ENCODE results near the gene MCEMP1. TPM values are rescaled to one million over a fixed set of nuclear protein-coding genes. Genes with fewer than 3 reads are reported as not detected.

The MCEMP1 gene
- total RNA-seq, 1 donor from 2014 or later, result not detected

GRCh38 chr19:7692417-7693088 lies 15.7 kb downstream of the MCEMP1 start:
- H3K9ac ChIP-seq (ENCODE audit: low read depth in 1 of 3, low read length in 3 of 3), result no peak overlapping the region
- H3K4me1 ChIP-seq (ENCODE audit: control insufficient read depth in 3 of 3, insufficient read depth in 3 of 3, low read length in 3 of 3), result no peaks in the 10 kb centered on the region
- no peak overlapping the region for H3K4me3 ChIP-seq (ENCODE audit: low read length in 3 of 3)
- no peak overlapping the region for H3K27ac ChIP-seq (ENCODE audit: low read depth, low read length)
- H3K27me3 ChIP-seq (ENCODE audit: control insufficient read depth in 3 of 3, insufficient read depth in 3 of 3, low read length in 3 of 3), result peaks cover 18 to 45% (median 32%) of the 10 kb centered on the region in 3 donors
- H3K9me3 ChIP-seq (ENCODE audit: control insufficient read depth in 3 of 3, low read length in 3 of 3), result no peaks in the 10 kb centered on the region
- H3K36me3 ChIP-seq (ENCODE audit: control insufficient read depth in 3 of 3, insufficient read depth in 3 of 3, low read length in 3 of 3), result no peaks in the 10 kb centered on the region

DNA sequence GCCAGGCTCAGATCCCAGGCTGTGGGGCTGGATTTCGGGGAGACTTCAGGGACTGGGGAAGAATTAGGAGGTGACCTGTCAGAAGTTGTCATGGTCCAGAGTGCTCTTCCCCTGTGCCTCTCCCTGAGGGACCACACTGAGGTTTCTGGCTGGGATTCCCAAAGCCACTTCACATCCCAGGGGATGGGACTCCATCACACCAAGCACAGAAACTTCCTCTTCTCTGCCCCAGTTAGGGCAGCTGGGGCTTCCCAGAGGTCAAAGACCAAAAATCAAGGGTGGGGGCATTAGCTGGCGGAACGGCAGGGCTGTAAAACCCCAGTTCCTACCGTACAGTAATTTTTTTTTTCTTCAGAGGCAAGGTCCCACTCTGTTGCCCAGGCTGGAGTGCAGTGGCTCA lies 17.6 kb downstream of the MCEMP1 start:
- no peaks in the 10 kb centered on the region for H3K9me3 ChIP-seq (ENCODE audit: control insufficient read depth in 3 of 3, low read length in 3 of 3)
- no peak overlapping the region for H3K27ac ChIP-seq (ENCODE audit: low read depth, low read length)
- no peak overlapping the region for H3K9ac ChIP-seq (ENCODE audit: low read depth in 1 of 3, low read length in 3 of 3)
- peaks cover 26 to 59% (median 41%) of the 10 kb centered on the region in 3 donors for H3K27me3 ChIP-seq (ENCODE audit: control insufficient read depth in 3 of 3, insufficient read depth in 3 of 3, low read length in 3 of 3)
- no peaks in the 10 kb centered on the region for H3K4me1 ChIP-seq (ENCODE audit: control insufficient read depth in 3 of 3, insufficient read depth in 3 of 3, low read length in 3 of 3)
- no peaks in the 10 kb centered on the region for H3K36me3 ChIP-seq (ENCODE audit: control insufficient read depth in 3 of 3, insufficient read depth in 3 of 3, low read length in 3 of 3)
- no peak overlapping the region for H3K4me3 ChIP-seq (ENCODE audit: low read length in 3 of 3)

GRCh38 chr19:7697721-7698287 lies 20.9 kb downstream of the MCEMP1 start:
- Histone ChIP-seq H3K27me3 (ENCODE audit: control insufficient read depth in 3 of 3, insufficient read depth in 3 of 3, low read length in 3 of 3) (peaks cover 24 to 53% (median 45%) of the 10 kb centered on the region in 3 donors), H3K36me3 (ENCODE audit: control insufficient read depth in 3 of 3, insufficient read depth in 3 of 3, low read length in 3 of 3) (no peaks in the 10 kb centered on the region)

DNA sequence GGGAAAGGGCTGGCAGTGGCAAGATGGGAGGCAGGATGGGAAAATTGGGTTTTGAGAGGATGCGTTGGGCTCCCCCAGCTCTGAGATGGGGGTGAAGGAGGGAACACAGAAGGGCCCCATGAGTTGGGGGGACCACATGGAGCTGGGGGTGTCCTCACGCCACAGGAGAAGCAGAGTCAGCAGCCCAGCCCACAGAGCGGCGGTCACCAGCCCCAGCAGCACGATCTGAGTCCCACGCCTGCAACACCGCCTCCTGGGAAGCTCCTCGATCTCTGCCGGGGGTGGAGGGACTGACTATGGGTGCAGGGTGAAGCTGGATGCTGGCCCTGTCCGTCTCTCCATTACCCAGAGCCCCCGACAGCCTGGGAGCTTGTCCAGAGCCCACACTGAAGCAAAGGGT lies 21.7 kb downstream of the MCEMP1 start:
- no peak overlapping the region for H3K27ac ChIP-seq (ENCODE audit: low read depth, low read length)
- no peak overlapping the region for H3K4me3 ChIP-seq (ENCODE audit: low read length in 3 of 3)
- no peak overlapping the region for H3K9ac ChIP-seq (ENCODE audit: low read depth in 1 of 3, low read length in 3 of 3)
- no peaks in the 10 kb centered on the region for H3K36me3 ChIP-seq (ENCODE audit: control insufficient read depth in 3 of 3, insufficient read depth in 3 of 3, low read length in 3 of 3)
- peaks cover 24 to 55% (median 45%) of the 10 kb centered on the region in 3 donors for H3K27me3 ChIP-seq (ENCODE audit: control insufficient read depth in 3 of 3, insufficient read depth in 3 of 3, low read length in 3 of 3)
- no peaks in the 10 kb centered on the region for H3K9me3 ChIP-seq (ENCODE audit: control insufficient read depth in 3 of 3, low read length in 3 of 3)
- H3K4me1 ChIP-seq (ENCODE audit: control insufficient read depth in 3 of 3, insufficient read depth in 3 of 3, low read length in 3 of 3), result no peaks in the 10 kb centered on the region

More at GRCh38 chr19:7697721-7698287, 20.9 kb downstream of the MCEMP1 start:
- H3K9me3 ChIP-seq (ENCODE audit: control insufficient read depth in 3 of 3, low read length in 3 of 3), result no peaks in the 10 kb centered on the region
- H3K9ac ChIP-seq (ENCODE audit: low read depth in 1 of 3, low read length in 3 of 3), result no peak overlapping the region
- no peak overlapping the region for H3K4me3 ChIP-seq (ENCODE audit: low read length in 3 of 3)
- no peaks in the 10 kb centered on the region for H3K4me1 ChIP-seq (ENCODE audit: control insufficient read depth in 3 of 3, insufficient read depth in 3 of 3, low read length in 3 of 3)
- H3K27ac ChIP-seq (ENCODE audit: low read depth, low read length), result no peak overlapping the region

- no peak overlapping the region for H3K4me3 ChIP-seq (ENCODE audit: low read length in 3 of 3)
- H3K27ac ChIP-seq (ENCODE audit: low read depth, low read length), result no peak overlapping the region
- H3K9me3 ChIP-seq (ENCODE audit: control insufficient read depth in 3 of 3, low read length in 3 of 3), result no peaks in the 10 kb centered on the region
- H3K36me3 ChIP-seq (ENCODE audit: control insufficient read depth in 3 of 3, insufficient read depth in 3 of 3, low read length in 3 of 3), result no peaks in the 10 kb centered on the region
- peaks cover 24 to 56% (median 45%) of the 10 kb centered on the region in 3 donors for H3K27me3 ChIP-seq (ENCODE audit: control insufficient read depth in 3 of 3, insufficient read depth in 3 of 3, low read length in 3 of 3)
- H3K9ac ChIP-seq (ENCODE audit: low read depth in 1 of 3, low read length in 3 of 3), result no peak overlapping the region
- no peaks in the 10 kb centered on the region for H3K4me1 ChIP-seq (ENCODE audit: control insufficient read depth in 3 of 3, insufficient read depth in 3 of 3, low read length in 3 of 3)
Measured at GRCh38 chr19:7699003-7699402, 22.1 kb downstream of the MCEMP1 start.

DNA sequence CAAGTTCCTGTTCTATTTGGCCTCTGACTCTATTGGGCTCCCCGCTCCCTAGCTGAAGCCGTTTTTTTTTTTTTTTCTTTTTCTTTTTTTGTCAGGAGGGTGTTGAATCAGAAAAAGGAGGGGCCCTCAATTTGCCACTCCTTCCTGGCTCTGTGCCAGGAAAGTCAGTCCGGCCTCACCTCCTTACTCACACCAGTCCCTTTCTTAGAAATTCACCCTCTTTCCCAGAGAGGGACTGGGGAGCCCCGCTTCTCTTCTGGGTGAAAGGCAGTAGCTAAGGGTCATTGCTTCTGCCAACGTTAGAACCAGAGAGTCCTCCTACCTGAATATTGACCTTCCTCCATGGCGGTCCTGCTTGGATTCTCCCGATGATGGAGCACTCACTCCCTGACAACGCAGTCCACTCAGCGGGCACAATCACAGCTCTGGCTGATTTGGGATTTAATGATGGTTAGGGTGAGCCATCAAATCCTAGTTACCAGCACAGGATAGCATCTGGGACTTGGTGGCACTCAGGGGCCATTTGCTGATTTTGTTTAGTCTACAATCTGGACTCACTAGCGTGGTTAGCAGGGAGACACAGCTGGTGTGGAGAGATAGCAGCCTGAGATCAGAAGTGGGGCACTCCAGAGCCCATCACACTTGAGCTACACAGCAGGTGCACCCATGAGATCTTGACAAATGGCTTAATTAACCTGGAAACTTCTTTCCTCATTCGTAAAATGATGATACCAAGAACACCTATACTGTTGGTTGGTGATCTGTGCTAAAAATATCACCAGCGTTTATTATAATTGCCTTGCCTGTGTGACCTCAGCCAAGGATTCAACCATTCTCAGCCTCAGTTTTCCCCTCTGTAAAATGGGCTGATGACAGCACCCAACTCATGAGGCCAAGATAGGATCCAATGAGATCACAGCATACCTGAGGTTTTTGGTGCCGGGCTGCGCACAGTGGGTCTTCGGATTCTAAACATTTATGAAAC lies 22.8 kb downstream of the MCEMP1 start:
- no peaks in the 10 kb centered on the region for H3K4me1 ChIP-seq (ENCODE audit: control insufficient read depth in 3 of 3, insufficient read depth in 3 of 3, low read length in 3 of 3)
- no peaks in the 10 kb centered on the region for H3K9me3 ChIP-seq (ENCODE audit: control insufficient read depth in 3 of 3, low read length in 3 of 3)
- H3K36me3 ChIP-seq (ENCODE audit: control insufficient read depth in 3 of 3, insufficient read depth in 3 of 3, low read length in 3 of 3), result no peaks in the 10 kb centered on the region
- H3K27me3 ChIP-seq (ENCODE audit: control insufficient read depth in 3 of 3, insufficient read depth in 3 of 3, low read length in 3 of 3), result peaks cover 29 to 55% (median 50%) of the 10 kb centered on the region in 3 donors
- no peak overlapping the region for H3K4me3 ChIP-seq (ENCODE audit: low read length in 3 of 3)
- no peak overlapping the region for H3K27ac ChIP-seq (ENCODE audit: low read depth, low read length)
- no peak overlapping the region for H3K9ac ChIP-seq (ENCODE audit: low read depth in 1 of 3, low read length in 3 of 3)

DNA sequence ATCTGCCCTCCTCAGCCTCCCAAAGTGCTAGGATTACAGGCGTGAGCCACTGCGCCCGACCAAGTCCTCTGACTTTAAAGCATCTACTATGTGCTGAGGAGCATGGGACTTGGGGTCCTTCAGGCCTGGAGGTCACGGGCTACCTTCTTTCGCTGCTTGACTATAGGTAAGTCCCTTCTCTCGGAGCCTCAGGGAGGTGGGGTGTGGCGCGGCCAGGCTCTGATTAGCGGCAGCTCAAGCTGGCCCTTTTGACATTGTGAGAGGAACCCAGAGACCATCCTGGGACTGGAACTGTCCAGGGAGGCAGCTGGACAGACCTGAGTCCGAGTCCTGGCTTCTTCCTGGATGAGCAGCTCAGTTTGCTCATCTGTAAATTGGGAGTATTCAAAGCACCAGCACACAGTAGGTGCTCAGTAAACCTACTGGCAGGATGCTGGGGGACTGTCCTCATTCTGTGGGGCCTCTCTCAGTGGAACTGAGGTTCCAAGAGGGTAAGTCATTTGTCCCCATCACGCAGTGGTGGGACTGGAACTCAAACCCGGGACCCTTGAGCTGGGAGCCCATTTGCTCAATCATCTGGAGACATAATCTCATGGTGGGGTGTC lies 24.3 kb downstream of the MCEMP1 start:
- Histone ChIP-seq H3K27me3 (ENCODE audit: control insufficient read depth in 3 of 3, insufficient read depth in 3 of 3, low read length in 3 of 3) (peaks cover 26 to 54% (median 46%) of the 10 kb centered on the region in 3 donors), H3K27ac (ENCODE audit: low read depth, low read length) (no peak overlapping the region), H3K9ac (ENCODE audit: low read depth in 1 of 3, low read length in 3 of 3) (no peak overlapping the region), H3K4me1 (ENCODE audit: control insufficient read depth in 3 of 3, insufficient read depth in 3 of 3, low read length in 3 of 3) (no peaks in the 10 kb centered on the region), H3K9me3 (ENCODE audit: control insufficient read depth in 3 of 3, low read length in 3 of 3) (no peaks in the 10 kb centered on the region), H3K4me3 (ENCODE audit: low read length in 3 of 3) (no peak overlapping the region), H3K36me3 (ENCODE audit: control insufficient read depth in 3 of 3, insufficient read depth in 3 of 3, low read length in 3 of 3) (no peaks in the 10 kb centered on the region)

DNA sequence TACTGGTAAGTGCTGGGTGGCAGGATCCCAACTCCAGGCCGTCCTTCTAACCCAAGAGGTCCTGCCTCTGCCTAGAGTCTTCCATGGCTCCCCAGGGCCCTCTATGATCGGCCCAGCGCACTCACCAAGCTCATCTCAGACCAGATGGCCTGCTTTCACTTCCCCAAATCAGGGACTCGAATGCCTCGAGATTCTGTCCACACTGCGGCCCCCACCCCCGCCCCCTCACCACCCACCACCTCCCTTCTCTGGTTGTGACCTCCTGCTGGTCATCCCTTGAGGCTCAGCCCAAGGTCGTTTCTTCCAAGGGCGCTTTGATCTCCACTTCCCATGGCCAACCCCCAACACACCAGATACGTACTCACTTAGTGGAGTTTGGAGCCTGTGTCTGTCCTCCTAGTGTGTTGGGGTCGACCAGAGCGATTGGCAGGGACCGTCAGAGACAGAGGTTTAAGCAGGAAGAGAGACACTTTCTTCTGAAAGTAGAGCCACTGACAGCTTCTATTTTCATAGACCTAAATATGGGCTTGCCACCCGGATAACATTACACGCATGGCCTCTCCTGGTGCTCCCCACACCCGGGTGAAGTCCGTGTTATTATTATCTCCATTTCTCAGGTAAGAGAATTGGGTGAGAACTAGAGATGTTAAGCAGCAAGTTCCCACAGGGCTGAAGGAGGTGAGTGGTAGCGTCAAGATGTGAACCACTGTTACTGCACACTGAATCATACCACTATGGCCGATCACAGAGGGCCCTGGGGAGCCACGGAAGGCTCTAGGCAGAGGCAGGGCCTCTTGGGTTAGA lies 25.0 kb downstream of the MCEMP1 start, which contains the start of gene FCER2:
Gene FCER2 (minus strand): TSS at position 478 of the 804 bp plus-strand sequence. CDS start 2,371 bp downstream, outside the sequence.
- no peaks in the 10 kb centered on the region for H3K4me1 ChIP-seq (ENCODE audit: control insufficient read depth in 3 of 3, insufficient read depth in 3 of 3, low read length in 3 of 3)
- H3K27ac ChIP-seq (ENCODE audit: low read depth, low read length), result no peak within 1 kb of the TSS
- no peaks in the 10 kb centered on the region for H3K36me3 ChIP-seq (ENCODE audit: control insufficient read depth in 3 of 3, insufficient read depth in 3 of 3, low read length in 3 of 3)
- H3K27me3 ChIP-seq (ENCODE audit: control insufficient read depth in 3 of 3, insufficient read depth in 3 of 3, low read length in 3 of 3), result peaks cover 26 to 50% (median 46%) of the 10 kb centered on the region in 3 donors
- no peak within 1 kb of the TSS for H3K9ac ChIP-seq (ENCODE audit: low read depth in 1 of 3, low read length in 3 of 3)
- no peak within 1 kb of the TSS for H3K4me3 ChIP-seq (ENCODE audit: low read length in 3 of 3)
- H3K9me3 ChIP-seq (ENCODE audit: control insufficient read depth in 3 of 3, low read length in 3 of 3), result no peaks in the 10 kb centered on the region

DNA sequence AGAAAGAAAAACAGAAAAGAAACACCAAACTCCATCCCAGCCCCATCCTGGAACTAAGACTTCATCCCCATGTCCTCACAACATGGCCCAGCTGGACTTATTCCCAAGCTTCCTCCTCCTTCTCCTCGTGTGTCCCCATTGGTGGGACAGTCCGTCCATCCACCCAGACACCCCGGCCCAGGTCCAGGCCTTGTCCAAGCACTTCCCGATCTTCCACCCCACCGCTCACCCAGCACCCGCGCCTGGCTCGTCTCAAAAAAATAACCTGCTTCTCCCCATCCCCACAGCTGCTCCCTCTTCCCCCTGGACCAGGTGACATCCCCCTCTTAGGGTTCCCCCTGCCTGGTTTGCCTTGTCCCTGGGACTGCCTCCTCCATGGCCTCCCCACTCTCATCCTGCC lies 26.4 kb downstream of the MCEMP1 start:
- Histone ChIP-seq H3K9me3 (ENCODE audit: control insufficient read depth in 3 of 3, low read length in 3 of 3) (no peaks in the 10 kb centered on the region), H3K36me3 (ENCODE audit: control insufficient read depth in 3 of 3, insufficient read depth in 3 of 3, low read length in 3 of 3) (no peaks in the 10 kb centered on the region), H3K4me1 (ENCODE audit: control insufficient read depth in 3 of 3, insufficient read depth in 3 of 3, low read length in 3 of 3) (no peaks in the 10 kb centered on the region), H3K9ac (ENCODE audit: low read depth in 1 of 3, low read length in 3 of 3) (no peak overlapping the region), H3K27ac (ENCODE audit: low read depth, low read length) (no peak overlapping the region), H3K4me3 (ENCODE audit: low read length in 3 of 3) (no peak overlapping the region), H3K27me3 (ENCODE audit: control insufficient read depth in 3 of 3, insufficient read depth in 3 of 3, low read length in 3 of 3) (peaks cover 17 to 35% (median 34%) of the 10 kb centered on the region in 3 donors)
